HG02852 (cell line): Measurements from ENCODE around the gene GGACT.

Experiments
- ATAC-seq: cut with Tn5 transposase; IDR thresholded peaks from one replicate; pipeline ENCODE4 v1.9.1; 2021; ENCODE audit warnings: mild to moderate bottlenecking, moderate library complexity; ENCODE audit not compliant: unreplicated experiment

GGACT gene

DNA sequence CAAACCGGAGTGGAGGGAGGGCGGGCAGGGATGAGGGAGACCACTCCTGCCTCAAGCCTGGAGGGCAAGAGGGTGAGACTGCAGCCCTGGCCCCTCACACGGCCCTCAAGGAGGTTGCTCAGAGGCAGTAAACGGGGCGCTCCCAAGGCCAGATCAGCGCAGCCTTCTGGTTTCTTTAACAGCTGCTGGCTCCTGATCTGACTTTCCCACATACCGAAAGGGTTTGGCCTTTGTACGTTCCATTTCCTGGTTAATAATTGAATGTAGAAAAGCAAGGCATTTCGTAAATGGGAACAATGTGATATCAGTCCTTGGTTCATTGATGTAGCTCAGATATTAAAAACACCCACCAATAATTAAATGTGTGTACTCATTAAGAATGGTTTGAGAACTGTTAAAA is 71.5 kb downstream of the GGACT start:
- ATAC-seq = no peak

DNA sequence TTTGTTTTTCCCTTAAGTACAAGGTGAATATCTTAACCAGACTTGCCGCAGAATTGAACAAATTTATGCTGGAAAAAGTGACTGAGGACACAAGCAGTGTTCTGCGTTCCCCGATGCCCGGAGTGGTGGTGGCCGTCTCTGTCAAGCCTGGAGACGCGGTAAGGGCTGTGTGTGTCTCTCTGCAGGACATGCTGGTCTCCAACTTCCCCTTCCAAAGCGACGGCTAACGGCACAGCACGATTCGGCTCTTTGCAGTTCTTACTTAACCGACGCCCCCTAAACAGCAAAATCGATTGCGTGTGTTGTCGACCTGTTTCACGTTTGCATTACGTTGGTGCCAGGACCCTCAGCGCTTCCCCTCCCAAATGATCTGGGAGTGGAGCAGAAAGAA is 73.2 kb downstream of the GGACT start:
- ATAC-seq = no peak

DNA sequence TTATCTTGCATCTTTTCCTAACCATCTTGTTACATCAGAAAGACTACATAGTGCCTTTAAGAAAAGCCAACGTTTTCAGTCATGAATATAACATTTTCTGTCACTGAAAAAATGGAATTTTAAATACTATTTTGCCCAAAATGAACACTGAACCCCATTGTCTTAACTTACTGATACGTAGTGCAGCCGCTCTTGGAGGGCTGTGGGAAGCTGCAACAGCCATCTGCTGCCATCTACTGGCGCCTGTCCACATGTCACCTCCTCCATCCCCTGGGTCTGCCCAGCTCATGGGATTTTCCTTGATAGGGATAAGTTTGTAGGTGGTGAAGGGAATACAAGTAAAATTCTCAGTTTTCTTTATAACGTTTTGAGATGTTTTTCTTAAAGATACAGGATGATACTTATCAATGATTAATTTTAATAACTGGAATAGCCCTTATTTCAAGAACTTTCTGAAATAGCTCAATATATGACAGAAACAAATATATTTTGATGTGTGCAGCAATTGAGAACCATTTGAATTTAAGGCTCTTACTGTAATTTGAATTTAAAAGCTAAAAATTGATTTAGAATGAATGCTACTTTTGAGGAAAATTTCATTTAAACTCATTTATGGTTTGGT is 73.7 kb downstream of the GGACT start:
- peak; percentile 95 for ATAC-seq

DNA sequence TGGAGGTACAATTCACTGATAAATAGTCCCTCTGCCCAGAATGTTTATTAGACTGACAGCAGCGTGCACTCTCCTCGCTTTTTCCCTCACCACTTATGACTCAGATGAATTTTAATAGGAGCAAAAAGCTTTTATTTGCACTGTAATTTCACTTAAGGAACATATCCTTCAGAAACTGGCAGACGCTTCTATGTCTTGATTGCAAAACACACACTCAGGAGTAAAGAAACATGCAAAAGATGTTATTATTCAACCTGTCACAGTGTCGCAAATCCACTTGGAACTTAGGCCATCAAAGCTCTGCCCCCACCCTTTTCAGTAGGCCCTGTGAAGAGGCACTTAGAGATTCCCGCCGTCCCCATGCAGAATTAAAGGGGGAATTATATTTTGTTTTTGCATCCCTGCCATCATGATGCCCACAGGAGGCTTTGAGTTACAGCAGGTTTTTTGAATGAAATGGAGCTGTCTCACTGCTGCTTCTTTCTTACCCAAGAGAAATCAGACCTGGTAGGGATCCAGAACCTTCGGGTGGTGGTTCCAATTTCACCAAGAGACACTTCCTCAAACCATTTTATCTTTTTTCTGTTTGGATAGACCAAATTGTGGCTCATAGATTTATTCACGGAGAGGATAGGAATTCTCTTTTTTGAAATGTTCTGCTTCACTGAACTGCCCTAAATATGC is 74.5 kb downstream of the GGACT start:
- no peak for ATAC-seq

DNA sequence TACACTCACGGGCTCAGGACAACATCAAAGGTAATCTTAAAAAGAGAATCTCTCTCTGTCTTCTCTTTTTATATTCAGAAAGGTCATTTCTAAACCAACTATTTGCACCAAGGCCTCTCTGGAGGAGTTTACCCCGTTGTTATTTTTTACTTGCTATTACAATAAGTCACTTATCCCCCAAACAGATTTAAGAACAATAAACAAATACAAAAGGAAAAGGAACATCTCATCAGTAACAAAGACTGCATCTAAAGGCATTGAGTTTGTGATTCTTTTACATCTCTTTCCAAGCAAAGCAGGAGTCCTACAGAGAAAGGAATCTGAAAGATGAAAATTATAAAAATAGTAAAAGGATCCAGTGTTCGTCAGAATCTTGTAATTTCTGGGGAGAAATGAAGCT is 75.4 kb downstream of the GGACT start:
- no peak for ATAC-seq

DNA sequence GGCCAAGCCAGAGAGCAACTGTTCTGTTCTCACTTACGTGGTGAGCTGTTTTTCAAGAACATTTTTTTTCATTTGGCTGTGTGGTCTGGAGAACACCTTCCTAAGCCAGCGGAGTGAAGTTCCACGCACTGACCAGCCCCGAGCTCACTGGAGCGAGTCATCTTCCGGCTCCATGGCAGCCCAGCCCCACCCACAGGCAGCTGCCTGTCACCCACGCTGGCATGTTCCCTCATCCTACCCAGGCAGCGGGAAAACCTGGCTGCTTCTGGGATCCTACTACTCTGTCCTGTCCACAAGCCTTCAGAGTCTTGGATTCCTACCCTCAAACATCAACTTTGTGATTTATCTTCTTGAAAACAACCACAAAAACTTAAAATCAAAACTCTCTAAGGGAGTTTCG is 76.2 kb downstream of the GGACT start:
- ATAC-seq = no peak

DNA sequence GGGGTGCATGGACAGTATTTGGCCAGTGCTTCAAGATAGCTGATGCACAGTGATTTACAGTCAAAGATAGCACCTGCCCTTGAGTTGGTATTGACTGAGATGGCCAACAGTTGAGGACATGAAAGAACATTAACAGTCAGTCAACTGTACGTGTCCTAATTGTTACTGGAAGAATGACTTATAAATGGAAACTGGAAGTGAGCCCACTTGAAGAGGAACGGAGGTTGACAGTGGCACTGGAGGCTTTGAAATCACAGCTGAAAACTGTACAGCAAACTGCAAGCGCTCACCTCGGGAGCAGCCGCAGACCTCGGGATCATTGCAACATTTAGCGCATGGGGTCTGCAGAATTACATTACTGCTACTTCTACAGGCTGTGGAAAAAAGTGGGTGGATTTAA is 77.1 kb downstream of the GGACT start:
- ATAC-seq = no peak

DNA sequence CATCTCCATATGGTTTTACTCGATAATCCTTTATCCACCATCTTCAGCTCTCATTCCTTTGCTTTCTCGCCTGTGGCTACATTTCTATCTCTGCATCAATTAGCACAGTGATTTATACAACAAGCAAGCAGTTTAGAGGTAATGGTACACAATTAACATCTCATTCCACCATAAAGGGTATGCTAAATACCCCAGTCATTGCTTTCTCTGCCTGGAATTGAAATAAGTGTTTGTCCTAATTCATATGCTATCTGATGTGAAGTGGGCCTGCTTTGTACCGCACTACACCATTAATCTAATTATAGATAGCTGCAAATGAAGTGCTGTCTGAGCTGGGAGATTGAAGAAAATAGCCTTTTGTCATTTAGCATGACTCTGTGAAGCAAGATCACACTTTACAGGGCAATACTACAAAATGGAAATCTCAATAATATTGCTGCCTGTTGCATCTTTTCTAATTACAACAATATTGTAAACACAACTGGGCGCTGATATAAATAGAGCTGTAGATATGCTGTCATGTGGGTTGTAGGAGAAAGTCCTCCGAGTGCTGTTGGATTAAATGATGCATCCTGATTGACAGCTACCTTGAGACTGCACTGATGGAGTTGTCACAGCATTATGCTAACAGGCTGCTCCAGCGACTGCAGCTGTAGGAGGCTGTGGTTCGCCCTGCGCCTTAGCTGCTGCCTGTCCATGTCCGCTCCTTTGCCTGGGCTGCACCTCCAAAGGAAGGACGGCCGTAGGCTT is 78.2 kb downstream of the GGACT start:
- no peak for ATAC-seq

DNA sequence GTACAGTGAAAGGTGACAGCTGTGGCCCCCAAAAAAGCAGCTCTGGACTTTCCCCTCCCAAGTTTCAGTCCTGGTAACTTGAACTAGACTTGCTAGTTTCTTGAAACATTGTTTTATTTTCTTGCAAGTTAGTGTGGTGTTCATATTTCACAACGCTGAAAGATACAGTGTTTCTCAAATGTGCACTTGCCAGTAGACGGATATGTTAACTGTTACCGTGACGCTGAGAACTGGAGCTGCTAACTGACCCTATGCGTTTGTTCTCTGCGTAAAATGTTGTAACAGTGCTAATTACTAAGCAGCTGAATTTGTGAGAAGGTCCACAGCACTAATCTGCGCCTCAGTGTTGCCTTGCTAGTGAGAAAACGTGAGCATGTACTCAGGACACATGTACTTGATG is 79.6 kb downstream of the GGACT start:
- ATAC-seq = no peak

DNA sequence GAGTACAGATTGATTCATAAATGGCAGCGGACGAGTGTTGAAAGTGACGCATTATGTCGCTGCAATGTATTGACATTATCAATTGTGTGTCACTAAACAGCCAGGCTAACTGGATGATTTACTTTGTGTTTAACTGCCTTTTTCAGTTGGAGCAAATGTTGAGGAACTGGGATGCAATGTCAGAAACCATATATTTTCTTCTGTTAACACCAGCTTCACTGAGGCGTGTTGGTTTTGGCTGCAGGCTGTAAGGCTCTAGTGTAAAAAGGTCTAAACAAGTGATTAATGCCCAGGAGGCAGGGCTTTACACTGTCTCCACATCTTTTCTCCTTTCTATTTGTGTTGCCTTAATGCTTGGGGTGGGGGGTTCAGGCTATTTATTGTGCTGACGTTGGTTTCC is 80.1 kb downstream of the GGACT start:
- no peak for ATAC-seq

DNA sequence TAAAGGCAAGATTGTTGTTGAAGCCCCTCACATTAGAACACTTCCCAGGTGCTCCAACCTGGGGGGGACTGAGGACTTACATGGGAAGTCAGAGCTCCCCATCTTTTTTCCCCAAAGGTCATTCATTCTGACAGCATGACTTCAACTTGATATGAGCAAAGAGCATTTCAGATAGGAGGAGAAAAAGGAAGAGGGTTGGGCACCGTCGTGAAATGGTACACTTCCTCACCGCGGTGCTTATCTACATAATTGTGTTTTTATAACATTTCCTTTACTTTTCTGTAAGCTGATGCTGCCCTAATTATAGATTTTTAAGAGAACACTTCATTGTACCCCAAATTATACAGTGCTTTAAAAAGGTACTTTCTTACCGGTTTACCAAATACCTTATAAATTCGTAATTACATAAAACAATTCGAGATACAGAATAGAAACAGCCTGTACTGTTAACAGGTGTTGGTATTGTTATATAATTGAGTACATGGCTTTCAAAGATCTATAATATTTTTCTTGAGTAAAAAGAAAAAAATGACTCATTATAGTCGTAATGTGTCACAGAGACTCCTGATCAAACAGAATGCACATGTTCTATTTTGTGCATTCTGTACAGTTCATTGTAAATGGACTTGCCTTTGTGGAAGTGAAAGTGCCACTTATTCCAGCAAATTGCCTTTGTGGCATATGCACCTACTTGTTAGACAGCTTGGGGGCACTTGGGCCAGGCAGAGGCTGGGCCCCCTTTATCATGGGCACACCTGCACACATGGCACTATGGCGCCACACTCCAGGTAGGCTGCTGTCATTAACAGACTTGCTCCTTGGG is 81.8 kb downstream of the GGACT start:
- peak; percentile 29 for ATAC-seq

DNA sequence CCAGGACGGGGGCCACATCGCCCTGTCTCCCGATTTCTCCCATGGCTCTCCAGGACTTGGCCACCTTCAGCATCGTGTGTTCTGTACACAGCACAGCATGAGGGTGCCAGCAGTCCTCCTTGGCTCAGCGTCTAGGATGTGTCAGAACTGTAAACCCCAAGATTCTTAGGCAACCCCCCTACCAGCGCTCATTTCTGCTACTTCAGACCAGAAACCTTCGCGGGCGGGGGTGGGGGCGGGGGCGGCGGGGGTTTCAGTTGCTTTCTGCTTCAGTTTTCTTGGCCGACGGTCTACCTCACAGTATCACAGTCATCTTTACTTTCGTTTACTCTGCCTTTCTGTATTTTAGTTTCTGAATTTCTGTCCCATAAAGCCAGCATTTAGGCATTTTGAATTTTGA is 82.4 kb downstream of the GGACT start:
- peak; percentile 77 for ATAC-seq

DNA sequence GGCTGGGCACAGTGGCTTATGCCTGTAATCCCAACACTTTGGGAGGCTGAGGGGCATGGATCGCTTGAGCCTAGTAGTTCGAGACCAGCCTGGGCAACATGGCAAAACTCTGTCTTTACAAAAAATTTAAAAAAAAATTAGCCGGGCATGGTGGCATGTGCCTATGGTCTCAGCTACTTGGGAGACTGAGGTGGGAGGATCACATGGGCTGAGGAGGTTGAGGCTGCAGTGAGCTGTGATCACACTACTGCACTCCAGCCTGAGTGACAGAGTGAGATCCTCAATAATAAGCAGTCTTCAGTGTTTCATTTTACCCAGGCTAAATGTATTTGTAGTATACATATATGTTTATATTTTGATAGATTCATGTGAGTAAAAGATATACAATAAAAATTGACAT is 85.0 kb downstream of the GGACT start:
- ATAC-seq = no peak

DNA sequence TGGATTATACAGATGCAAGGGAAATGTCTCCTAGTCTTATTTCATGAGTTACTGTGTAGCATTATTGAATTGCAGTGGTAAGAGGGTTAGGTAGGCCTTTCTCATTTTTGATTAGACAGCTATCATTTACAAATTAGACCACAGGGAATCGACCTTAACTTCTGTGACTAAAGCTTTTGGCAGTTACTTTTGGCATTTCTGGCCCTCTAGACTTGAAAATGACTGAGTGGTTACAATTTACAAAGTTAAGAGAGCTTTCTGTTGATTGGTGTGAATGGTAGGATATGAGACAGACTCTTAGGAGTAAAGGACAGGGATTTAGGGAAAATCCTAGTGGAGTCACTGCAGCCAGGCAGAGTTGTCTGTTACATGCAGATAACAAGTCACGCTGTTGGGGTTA is 86.1 kb downstream of the GGACT start:
- ATAC-seq = no peak

DNA sequence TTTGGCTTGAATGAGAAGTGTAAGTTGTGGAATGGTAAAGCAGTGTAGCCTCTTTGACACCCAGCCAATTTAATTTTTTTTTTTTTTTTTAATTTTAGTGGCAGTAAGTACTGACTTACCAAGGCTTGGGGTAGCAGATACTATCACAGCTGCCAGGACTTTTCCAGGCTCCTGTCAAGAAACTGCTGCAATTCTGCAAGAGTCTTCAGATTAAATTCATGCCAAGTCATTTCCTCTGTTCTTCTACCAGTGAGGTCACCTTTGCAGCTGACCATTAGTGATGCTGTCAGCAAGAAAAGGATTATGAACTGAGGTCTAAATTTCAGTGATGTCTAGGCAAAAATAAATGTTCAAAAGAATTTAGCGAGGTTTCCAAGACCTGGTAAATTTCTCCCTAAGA is 91.2 kb downstream of the GGACT start:
- ATAC-seq = no peak

DNA sequence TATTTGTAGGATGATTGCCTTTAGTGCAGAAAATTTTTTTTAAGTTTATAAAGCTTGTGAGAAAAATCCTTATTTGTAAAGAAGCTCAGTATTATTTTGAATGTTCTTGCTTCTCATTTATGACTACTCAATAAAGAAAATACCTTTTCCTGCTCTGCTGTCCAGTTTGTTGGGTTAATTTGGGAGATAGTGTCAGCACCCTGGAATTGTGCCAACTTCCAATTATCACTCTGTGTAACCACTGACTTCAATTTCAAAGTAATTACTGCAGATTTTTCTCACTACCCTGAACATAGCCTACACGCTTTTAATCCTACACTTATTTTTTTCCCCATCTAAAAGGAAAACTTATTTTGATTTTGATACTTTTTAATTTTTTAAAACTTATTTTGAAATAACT is 93.1 kb downstream of the GGACT start:
- no peak for ATAC-seq

DNA sequence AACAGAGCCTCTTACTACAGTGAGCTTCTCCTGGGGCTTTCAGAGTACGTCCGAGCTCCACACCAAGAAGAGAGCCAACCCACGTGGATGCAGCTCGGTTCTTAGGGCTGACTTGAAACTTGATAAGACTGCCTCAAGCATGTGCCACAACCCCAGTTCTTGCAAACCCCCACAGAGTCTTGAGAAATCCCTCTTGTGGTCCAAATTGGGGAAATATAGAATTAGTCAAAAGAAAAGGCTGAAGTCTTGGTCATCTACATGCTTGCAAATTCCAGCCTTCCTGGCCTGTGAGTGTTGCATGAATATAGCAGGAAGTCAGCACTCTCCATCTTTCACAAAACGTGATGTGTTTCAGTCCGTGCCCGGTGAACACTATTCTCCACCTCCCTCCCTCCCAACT is 95.2 kb downstream of the GGACT start:
- ATAC-seq = no peak

DNA sequence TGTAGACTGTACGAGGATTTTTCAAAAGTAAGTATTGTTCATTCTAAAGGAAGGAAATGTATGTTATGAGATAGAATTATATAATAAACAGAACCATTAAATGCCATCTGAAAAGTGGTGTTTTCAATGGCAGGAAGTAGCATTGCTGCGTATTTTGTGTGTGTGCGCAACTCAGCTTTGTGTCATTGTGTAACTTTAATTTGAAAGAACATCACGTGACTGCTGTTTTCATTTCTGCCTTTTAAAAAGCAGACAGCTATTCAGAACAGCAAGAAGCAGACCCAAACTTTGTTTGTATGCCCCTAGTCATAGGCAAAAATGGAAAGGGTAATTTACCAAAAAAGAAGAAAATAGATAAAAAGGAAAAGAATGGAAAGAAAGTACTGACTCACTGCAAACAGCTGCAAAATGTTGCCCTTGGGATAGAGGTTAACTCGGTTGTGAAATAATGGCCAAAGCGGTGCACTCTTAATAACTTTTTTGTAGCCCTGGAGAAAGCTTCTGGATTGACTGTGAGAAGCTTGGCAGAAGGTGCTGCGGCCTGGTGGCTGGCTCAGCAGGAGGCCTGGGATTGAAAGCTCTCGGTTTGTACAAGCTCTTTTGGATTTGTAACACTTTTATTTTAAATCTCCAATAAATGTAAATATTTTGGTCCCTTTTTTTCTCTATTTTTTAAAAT is 97.3 kb downstream of the GGACT start:
- ATAC-seq = no peak

DNA sequence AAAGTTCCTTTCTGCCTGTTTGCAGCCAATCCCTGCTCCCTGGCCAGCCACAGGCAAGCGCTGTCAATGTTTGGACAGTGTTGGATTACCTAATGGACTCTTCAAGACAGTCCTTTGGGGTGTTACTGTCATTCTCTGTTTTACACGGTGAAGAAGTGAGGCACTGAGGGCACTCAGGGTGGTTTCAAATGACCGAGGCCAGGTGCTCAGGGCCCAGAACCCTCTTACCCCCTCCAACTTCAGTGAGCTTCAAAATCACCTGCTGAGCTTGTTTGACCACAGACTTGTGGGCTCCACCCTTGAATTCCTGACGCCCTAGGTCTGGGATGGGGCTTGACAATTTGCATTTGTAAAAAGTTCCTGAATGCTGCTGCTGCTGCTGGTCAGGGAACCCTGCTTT is 97.9 kb downstream of the GGACT start:
- no peak for ATAC-seq

DNA sequence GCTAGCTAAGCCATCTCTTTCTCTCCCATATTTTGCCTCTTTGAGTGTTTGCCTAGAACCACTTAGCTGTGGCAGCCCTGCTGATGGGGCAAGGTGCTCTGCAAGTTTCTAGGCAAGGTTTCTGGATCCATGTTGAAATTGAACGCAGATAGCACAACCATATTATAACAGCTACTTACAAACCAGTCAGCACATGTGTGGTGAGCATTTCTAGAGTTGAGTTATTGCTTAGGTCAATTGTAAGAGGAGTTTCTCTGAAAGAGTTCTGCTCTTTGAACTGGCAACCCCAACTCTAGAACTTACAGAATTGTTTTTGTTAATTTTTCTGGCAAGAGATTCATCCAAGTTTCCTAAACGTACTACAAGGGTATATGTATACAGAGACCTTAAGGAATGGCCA is 103.3 kb downstream of the GGACT start:
- no peak for ATAC-seq

DNA sequence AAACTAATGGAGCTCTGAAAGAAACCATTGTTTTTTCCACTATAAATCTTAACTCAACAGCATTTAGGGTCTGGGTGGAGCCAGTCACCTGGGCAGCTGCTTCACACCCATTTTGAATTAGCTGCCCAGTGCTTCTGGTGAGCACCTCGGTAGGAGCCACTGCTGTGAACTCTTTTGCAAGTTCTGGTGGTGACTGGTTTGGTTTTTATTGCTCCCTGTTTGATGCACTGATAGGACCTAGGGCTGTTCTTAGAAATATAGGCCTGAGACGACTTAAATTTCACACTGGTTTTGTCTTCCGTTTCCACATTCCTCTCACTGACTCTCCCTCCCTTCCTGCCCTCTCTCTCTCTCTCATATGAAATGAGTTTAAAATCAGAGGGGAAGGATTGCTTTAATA is 103.9 kb downstream of the GGACT start:
- no peak for ATAC-seq
